ENCODE results near the gene FGF1.
A peak's percentile ranks its signal among the peaks of the same experiment; 100 is the strongest.

The FGF1 gene

DNA sequence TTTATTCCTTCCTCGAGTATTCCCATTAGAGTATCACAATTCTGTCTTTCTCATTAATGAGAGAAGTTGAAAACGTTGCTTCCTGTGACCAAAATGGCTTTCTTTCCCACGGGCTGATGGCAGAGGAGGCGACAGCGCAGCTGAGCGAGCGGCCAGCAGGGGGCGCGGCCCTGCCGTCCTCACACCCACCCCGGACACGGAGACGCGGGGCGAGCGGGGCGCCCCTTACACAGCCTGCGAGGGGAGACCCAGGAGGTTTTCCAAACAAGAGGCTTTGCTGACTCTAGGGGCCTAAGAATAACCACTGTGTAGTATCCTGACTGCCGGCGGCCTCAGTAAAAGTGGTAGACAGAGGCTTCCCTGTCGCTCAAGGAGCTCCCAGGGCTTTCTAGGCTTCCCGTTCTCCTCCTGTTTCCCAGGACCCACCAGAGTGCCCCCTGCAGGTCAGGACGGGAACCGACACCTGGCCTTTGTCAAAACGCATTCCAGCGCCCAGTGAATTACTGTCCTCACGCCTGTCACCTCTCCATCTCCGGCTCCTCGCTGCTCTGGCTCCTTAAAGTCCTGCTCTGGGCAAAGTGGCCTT, 27.3 kb upstream of the FGF1 start:
- peak overlapping the region; percentile 62 for H3K4me3 ChIP-seq (ENCODE audit: low read length)
- TF ChIP-seq, protein P1, sequence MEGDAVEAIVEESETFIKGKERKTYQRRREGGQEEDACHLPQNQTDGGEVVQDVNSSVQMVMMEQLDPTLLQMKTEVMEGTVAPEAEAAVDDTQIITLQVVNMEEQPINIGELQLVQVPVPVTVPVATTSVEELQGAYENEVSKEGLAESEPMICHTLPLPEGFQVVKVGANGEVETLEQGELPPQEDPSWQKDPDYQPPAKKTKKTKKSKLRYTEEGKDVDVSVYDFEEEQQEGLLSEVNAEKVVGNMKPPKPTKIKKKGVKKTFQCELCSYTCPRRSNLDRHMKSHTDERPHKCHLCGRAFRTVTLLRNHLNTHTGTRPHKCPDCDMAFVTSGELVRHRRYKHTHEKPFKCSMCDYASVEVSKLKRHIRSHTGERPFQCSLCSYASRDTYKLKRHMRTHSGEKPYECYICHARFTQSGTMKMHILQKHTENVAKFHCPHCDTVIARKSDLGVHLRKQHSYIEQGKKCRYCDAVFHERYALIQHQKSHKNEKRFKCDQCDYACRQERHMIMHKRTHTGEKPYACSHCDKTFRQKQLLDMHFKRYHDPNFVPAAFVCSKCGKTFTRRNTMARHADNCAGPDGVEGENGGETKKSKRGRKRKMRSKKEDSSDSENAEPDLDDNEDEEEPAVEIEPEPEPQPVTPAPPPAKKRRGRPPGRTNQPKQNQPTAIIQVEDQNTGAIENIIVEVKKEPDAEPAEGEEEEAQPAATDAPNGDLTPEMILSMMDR (IDR thresholded peaks at IDR 0.05; ENCODE audit: insufficient read depth, low read depth, low read length, missing control alignments), result peak; percentile 86
- peak; percentile 87 for DNase-seq (ENCODE audit: low read depth)

DNA sequence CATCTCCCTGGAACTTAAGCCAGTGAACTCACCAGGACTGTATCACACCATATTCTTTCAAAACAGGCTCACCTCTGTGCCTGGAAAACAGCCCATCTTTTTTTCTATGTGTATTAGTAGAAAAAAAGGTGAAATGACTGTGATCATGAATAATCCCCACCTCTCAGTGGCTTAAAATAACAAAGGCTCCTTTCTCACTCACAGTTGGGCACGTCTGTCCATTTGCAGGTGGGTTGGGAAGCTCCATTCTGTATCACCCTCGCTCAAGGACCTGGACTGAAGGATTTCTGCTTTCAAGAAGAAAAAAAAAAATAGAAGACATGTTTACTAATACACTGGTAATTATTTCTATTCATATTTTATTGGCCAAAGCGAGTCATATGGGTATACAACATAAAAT, 17.3 kb upstream of the FGF1 start:
- TF ChIP-seq, protein P1 (IDR thresholded peaks at IDR 0.05; ENCODE audit: insufficient read depth, low read depth, low read length, missing control alignments), result no peak
- H3K4me3 ChIP-seq (ENCODE audit: low read length), result no peak overlapping the region
- no peak for DNase-seq (ENCODE audit: low read depth)

DNA sequence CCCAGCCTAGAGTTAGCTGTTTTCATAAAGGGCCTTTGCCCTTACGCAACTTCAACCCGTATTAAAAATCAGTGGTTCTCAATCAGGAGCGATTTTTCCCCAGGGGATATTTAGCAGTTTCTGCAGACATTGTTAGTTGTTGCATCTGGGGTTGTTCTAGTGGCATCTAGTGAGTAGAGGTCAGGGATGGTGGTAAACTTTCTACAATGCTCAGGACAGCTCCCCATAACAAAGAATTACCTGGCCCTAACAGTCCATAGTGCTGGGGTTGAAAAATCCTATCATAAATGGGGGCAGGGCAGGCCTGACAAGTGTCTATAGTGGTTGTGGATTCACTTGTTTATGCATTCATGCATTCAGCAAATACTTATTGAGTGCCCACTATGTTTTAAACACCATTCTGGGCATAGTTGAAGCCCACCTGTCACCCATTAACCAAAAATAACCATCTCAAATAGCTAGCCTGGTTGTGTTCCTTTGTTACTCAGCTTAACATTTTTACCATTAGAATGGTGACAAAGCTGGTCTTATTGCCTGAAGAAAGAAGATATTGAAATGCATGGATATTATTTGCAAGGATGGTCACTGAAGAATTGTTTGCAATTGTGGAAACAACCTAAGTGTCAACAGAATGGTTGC, 15.9 kb upstream of the FGF1 start:
- DNase-seq (ENCODE audit: low read depth), result no peak
- TF ChIP-seq, protein P1 (IDR thresholded peaks at IDR 0.05; ENCODE audit: insufficient read depth, low read depth, low read length, missing control alignments), result no peak
- no peak overlapping the region for H3K4me3 ChIP-seq (ENCODE audit: low read length)

DNA sequence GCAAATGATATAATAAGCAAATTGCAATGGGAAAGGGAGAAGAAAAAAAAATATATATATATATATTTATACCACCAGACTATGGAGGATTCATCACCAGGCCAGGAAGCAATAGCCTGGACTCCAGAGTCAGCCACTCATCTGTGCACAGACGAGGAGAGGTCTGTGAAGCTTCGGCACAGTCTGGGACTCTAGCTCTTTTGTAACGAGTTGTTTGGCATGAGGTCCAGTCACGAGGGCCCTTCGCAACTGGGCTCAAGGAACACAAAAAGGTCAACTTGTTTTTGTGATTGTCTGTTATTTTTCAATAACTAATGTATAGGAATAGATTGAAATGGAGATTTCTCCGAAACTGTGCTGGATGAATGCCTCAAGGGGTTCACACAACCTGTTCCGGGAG, 14.7 kb upstream of the FGF1 start:
- no peak overlapping the region for H3K4me3 ChIP-seq (ENCODE audit: low read length)
- TF ChIP-seq, protein P1 (IDR thresholded peaks at IDR 0.05; ENCODE audit: insufficient read depth, low read depth, low read length, missing control alignments), result no peak
- no peak for DNase-seq (ENCODE audit: low read depth)

DNA sequence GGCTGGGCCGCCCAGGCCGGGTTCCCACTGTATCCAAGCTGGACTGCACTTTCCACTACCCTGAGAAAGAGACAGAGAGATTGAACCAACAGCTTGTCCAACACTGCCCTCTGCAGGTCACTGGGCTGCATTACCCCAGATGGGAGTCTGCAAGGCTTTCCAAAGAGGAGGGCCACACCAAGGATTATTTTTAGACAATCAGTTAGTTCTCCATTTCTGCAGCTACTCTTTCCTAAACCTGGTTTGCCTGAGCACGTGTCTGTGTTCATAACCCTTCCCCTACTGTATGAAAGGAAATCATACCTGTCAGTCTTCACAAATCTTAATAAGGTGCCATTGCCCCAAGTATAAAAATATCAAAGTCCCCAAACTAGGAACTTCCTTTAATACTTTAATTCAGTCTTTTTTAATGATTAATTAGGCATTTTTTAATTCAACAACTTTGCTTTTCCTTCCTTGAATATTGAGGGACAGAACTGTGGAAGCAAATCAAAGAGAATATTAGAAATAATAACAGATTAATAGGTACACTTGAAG, 13.4 kb upstream of the FGF1 start:
- peak; percentile 76 for DNase-seq (ENCODE audit: low read depth)
- TF ChIP-seq, protein P1 (IDR thresholded peaks at IDR 0.05; ENCODE audit: insufficient read depth, low read depth, low read length, missing control alignments), result peak; percentile 99
- no peak overlapping the region for H3K4me3 ChIP-seq (ENCODE audit: low read length)

DNA sequence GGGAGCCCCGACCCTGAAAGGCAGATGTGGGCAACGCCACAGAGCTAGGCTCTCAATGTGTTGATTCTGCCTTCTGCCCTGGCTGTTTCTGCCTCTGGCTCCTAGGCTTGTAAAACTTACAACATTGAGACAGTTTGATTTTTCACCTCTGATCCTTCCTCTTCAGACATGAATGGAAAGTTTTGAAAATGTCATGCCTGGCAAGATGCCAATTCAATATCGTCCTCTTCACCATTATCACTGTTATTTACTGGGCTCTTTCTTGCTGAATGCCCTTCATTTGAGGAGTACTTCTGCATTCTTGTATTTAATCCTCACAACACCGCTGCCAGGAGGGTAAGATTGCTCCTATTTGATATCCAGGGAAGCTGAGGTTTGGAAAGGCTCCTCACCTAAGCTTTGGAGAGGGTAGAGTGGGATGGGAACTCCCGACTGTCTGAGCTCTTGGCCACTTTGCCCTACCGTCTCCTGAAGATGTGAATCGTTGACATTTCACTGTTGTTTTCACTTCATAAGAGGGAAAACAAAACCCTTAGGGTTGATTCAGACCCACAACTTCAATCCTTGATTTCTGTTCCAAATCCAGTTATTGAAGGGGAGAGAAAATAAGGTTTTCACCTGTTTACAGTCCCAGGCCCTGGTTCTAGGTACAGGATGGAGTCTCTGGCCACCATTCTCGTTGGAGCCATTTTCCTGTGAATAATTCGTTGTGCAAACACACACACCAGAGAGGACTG, 12.7 kb upstream of the FGF1 start:
- TF ChIP-seq, protein P1 (IDR thresholded peaks at IDR 0.05; ENCODE audit: insufficient read depth, low read depth, low read length, missing control alignments), result no peak
- DNase-seq (ENCODE audit: low read depth), result no peak
- H3K4me3 ChIP-seq (ENCODE audit: low read length), result no peak overlapping the region

All from epithelial cell of esophagus (primary cell).